Right lobe of liver (tissue), 6 donors: ENCODE data around the gene CDON. TPM values are rescaled to one million over a fixed set of nuclear protein-coding genes. Genes with fewer than 3 reads are reported as not detected.

Source experiments
- ATAC-seq, 4 donors: fragments of 200-7000 bp; cut with Tn5 transposase; one replicate each; pipeline ENCODE4 v1.9.1; 2020; ENCODE audit warnings: mild to moderate bottlenecking in 4 of 4, moderate library complexity in 4 of 4
- DNase-seq, 3 donors: peaks; one replicate each; pipeline ENCODE4 v3.0.0-alpha.2; 2020
- H3K27ac ChIP-seq, 3 donors: fragments of 200-600 bp; one replicate each; pipeline ENCODE4 v1.8.0; 2022
- H3K27me3 ChIP-seq, 2 donors: fragments of 200-600 bp; one replicate each; pipeline ENCODE4 v1.8.0; 2022
- H3K36me3 ChIP-seq, 4 donors: fragments of 200-600 bp; sonication (generic) in 1 of 4; one replicate each; pipeline versions ENCODE4 v1.5.1 to v1.8.0; 2017 to 2022; ENCODE audit warnings: control low read depth in 1 of 4
- H3K4me1 ChIP-seq, 4 donors: fragments of 200-600 bp; sonication (generic) in 1 of 4; one replicate each; pipeline versions ENCODE4 v1.5.1 to v1.8.0; 2017 to 2022; ENCODE audit warnings: control low read depth in 1 of 4
- H3K4me3 ChIP-seq, 3 donors: fragments of 200-600 bp; one replicate each; pipeline ENCODE4 v1.8.0; 2022
- H3K9me3 ChIP-seq, 4 donors: fragments of 200-600 bp; sonication (generic) in 1 of 4; one replicate each; pipeline versions ENCODE4 v1.5.1 to v1.8.0; 2017 to 2022; ENCODE audit warnings: control low read depth in 1 of 4
- POLR2A ChIP-seq: fragments of 450-650 bp; IDR thresholded peaks from one replicate; pipeline ENCODE4 v1.6.1; 2017; ENCODE audit warnings: antibody characterized with exemption, mild to moderate bottlenecking
- WGBS: methylation state at CpG from one replicate; pipeline ENCODE4 v1.1.6; 2018; ENCODE audit warnings: low coverage, low lambda C conversion rate; ENCODE audit not compliant: insufficient coverage; ENCODE audit errors: missing lambda C conversion rate; 5-methylcytosine and 5-hydroxymethylcytosine counted together
- intact Hi-C, 2 donors: fragments of 100-400 bp; cut with DNase I; formaldehyde crosslinking; loops; one replicate each; pipeline versions ENCODE4 v1.11.2 to v1.14.1; 2022
- total RNA-seq, 6 experiments: library from RNA; depleted of rRNA in 2 of 6; stranded (reverse); fragments of >200 nt in 2 of 6; fragmentation: NEBNext Ultra II Directional in 3 of 6; extraction: Animal tissue kit (Norgen Biotek cat#: 25700) in 3 of 6; gene quantifications; one replicate each; pipeline versions ENCODE4 v1.1.0 to v1.2.4, GENCODE V29; 2016 to 2023
- TF ChIP-seq, protein P1 (sequence below), 4 donors: fragments of 200-600 bp in 3 of 4; fragments of 450-650 bp in 1 of 4; IDR thresholded peaks; one replicate each; pipeline versions ENCODE4 v1.5.1 to v1.8.0; 2016 to 2022; ENCODE audit warnings: antibody characterized with exemption in 4 of 4, mild to moderate bottlenecking in 2 of 4
- donor health status: DM: no; HTN: yes; CAD: no.
- donor health status: DM: no; HTN: no; CAD: no.
- donor health status: DM: no; HTN: no; CAD: no.
- donor health status: DM: no; HTN: yes; CAD: no.
- donor health status: DM: no; HTN: yes; CAD: no.

CDON gene
- total RNA-seq, 6 experiments from 2014 or later = 1.8 to 4.1 (median 3.3) TPM

GRCh38 chr11:125957618-125958332, 104.9 kb downstream of the CDON start:
- intact Hi-C loops = no loop called here
- Histone ChIP-seq H3K27ac (no peak overlapping the region), H3K4me1 (no peaks in the 10 kb centered on the region), H3K4me3 (no peak overlapping the region), H3K36me3 (no peaks in the 10 kb centered on the region), H3K27me3 (no peaks in the 10 kb centered on the region), H3K9me3 (no peaks in the 10 kb centered on the region)
- TF ChIP-seq, protein P1, sequence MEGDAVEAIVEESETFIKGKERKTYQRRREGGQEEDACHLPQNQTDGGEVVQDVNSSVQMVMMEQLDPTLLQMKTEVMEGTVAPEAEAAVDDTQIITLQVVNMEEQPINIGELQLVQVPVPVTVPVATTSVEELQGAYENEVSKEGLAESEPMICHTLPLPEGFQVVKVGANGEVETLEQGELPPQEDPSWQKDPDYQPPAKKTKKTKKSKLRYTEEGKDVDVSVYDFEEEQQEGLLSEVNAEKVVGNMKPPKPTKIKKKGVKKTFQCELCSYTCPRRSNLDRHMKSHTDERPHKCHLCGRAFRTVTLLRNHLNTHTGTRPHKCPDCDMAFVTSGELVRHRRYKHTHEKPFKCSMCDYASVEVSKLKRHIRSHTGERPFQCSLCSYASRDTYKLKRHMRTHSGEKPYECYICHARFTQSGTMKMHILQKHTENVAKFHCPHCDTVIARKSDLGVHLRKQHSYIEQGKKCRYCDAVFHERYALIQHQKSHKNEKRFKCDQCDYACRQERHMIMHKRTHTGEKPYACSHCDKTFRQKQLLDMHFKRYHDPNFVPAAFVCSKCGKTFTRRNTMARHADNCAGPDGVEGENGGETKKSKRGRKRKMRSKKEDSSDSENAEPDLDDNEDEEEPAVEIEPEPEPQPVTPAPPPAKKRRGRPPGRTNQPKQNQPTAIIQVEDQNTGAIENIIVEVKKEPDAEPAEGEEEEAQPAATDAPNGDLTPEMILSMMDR (IDR thresholded peaks at IDR 0.05) = no peak
- no peak for TF ChIP-seq POLR2A
- ATAC-seq = no peak
- no peak for DNase-seq
- 81% methylated on average over 11 of the region's 14 CpGs for WGBS

DNA sequence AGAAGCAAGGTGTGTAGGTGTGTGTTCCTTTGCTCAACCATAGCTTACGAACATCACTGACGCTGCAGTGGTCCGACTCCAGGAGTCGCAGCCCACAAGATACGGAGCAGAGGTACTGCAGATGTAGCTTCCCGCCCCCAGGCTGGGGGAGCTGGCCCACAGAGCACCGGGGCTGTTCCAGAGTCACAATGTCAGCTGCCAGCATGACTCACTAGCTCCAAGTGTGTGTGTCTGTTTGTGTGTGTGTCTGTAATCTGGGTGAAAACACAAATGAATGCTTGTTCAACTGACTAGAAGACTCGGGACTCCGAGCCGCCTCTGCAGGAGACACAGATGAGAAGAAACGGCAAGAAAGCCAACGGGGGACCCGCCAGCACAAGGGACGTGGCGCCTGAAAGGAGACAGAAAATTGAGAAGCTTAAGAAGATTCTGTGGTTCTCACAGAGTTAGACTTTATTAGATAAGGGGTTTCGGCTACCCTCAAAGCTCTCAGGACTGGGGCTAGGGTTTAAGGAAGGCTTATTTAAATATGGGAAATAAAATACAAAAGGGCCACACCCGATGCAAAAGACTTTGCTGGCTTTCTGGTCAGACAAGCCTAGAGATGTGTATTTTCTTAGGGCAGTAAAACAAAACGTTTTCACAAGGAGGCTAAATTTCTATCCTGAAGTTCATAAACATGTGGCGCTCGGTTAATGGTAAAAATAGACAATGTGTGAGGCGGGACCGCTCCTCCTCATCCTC, 106.1 kb downstream of the CDON start:
- no peak for ATAC-seq
- intact Hi-C loops = no loop called here
- Histone ChIP-seq H3K4me3 (no peak overlapping the region), H3K4me1 (no peaks in the 10 kb centered on the region), H3K9me3 (no peaks in the 10 kb centered on the region), H3K36me3 (no peaks in the 10 kb centered on the region), H3K27me3 (no peaks in the 10 kb centered on the region), H3K27ac (no peak overlapping the region)
- no peak for DNase-seq
- TF ChIP-seq, protein P1 (IDR thresholded peaks at IDR 0.05) = no peak
- no peak for TF ChIP-seq POLR2A
- 93% methylated on average over 17 of the region's 22 CpGs for WGBS

- Histone ChIP-seq H3K4me1 (no peaks in the 10 kb centered on the region), H3K27me3 (no peaks in the 10 kb centered on the region), H3K36me3 (no peaks in the 10 kb centered on the region), H3K4me3 (no peak overlapping the region), H3K9me3 (no peaks in the 10 kb centered on the region), H3K27ac (no peak overlapping the region)
- ATAC-seq (no peak), DNase-seq (no peak)
- intact Hi-C loops = no loop called here
- no peak for TF ChIP-seq POLR2A
- TF ChIP-seq, protein P1 (IDR thresholded peaks at IDR 0.05) = no peak
- 50% methylated on average over 1 of the region's 2 CpGs for WGBS
Measured at GRCh38 chr11:125955856-125956255, 106.8 kb downstream of the CDON start.

- DNase-seq = no peak
- no peak for ATAC-seq
- H3K36me3 ChIP-seq = no peaks in the 10 kb centered on the region
- H3K27me3 ChIP-seq = no peaks in the 10 kb centered on the region
- no peak for TF ChIP-seq POLR2A
- TF ChIP-seq, protein P1 (IDR thresholded peaks at IDR 0.05) = no peak
- intact Hi-C loops = no loop called here
- H3K27ac ChIP-seq = no peak overlapping the region
- no peak overlapping the region for H3K4me3 ChIP-seq
- no peaks in the 10 kb centered on the region for H3K4me1 ChIP-seq
- no peaks in the 10 kb centered on the region for H3K9me3 ChIP-seq
- WGBS = 83% methylated on average over 2 of the region's 15 CpGs
Measured at GRCh38 chr11:125954945-125955640, 107.6 kb downstream of the CDON start.
